GM21717 (cell line): ENCODE results near the gene PUSL1.
"Not testable (repeated sequence)": the region's sequence is repeated elsewhere in the genome, so short reads cannot be mapped to it uniquely, and the experiment has no call there.

ENCODE experiments used
- ATAC-seq: cut with Tn5 transposase; IDR thresholded peaks from one replicate; pipeline ENCODE4 v1.9.1; 2021; ENCODE audit warnings: mild to moderate bottlenecking, moderate library complexity; ENCODE audit not compliant: unreplicated experiment

Gene PUSL1

GRCh38 chr1:1307261-1307922, 1.0 kb upstream of the PUSL1 start:
- ATAC-seq = peak; percentile 3

GRCh38 chr1:1308756-1309250, 406 bp downstream of the PUSL1 start:
- ATAC-seq = peak; percentile 4

GRCh38 chr1:1309251-1310108, 1.1 kb downstream of the PUSL1 start:
- ATAC-seq = no peak

DNA sequence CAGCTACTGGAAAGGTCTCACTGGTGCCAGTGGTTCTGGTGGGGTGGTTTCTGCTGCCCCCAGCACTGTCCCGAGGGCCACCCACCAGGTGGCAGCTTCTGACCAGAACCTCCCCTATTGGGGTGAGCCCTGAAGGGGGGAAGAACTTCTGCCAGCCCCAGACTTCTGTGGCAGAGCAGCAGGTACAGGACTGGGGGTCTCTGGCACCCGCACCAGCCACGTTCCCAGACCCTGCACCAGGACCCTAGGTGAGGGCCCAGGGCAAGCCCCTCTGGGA, 1.6 kb downstream of the PUSL1 start:
- no peak for ATAC-seq

- no peak for ATAC-seq
Observed at GRCh38 chr1:1310476-1311053, 2.2 kb downstream of the PUSL1 start.

DNA sequence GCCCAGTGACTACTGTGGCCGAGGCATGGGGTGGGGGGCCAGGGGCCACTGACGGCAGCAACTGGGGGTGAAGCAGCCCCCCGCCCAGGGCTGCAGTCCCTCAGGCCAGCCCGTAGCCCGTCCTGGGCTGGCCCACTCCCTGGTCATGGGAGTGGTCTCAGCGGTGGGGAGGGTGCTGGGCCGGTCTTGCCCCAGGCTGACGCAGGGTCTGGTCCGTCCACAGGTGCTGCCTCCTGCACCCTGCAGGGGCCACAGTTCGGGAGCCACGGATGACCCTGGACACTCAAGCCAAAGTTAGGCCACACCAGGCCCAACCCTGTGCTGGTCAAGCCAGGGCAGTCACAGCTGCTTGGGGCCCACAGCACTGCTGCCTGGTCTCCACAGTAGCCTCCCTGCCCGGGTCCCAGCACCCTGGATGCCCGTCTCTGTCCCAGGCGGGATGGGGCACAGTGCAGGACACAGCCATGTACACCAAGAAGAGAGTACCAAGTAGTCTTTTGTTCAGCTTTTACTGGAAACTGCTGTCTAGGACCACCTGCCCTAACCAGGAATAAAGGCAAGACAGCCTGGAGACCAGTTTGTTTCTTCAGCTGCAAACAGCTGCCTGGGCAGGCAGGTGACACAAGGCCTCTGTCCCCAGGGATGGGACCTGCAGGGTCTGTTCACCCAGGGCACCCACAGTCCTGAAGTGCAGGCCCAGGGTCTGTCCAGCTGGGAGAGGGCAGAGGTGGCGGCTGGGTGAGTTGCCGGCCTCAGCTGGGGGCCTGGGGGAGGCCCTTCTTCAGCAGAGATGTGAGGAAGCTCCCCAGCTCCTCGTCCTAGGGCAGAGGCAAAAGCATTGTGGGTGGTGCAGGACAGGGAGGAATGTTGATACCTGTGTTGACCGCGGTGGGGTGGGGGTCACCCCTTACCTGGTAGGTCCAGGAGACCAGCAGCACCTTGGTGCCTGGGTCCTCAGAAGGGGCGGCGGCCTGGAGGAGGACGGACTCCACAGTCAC, 3.0 kb downstream of the PUSL1 start:
- no peak for ATAC-seq

GRCh38 chr1:1312450-1313314, 4.3 kb downstream of the PUSL1 start:
- no peak for ATAC-seq

GRCh38 chr1:1313500-1314236, 5.3 kb downstream of the PUSL1 start:
- no peak for ATAC-seq

DNA sequence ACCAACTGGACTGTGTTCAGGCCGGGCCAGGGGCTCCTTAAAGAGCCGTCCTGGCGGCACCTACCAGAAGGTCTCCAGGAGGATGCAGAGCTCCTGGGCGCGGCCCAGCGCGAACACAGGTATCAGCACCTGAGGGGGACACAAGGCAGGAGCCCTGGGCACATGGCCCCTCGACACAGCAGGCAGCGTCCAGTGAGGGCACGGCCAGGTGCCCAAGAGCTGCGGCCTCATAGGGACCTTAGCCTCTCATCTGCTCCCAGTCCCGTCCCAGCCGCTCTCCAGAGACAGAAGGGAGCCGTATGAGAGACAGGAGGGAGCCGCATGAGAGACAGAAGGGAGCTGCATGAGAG, 5.8 kb downstream of the PUSL1 start:
- ATAC-seq = no peak

- no peak for ATAC-seq
Observed at GRCh38 chr1:1314678-1315335, 6.4 kb downstream of the PUSL1 start.

- ATAC-seq = no peak
Observed at GRCh38 chr1:1315435-1315954, 7.1 kb downstream of the PUSL1 start.

- not testable (repeated sequence) for ATAC-seq
Observed at GRCh38 chr1:1316199-1316598, 7.8 kb downstream of the PUSL1 start.

GRCh38 chr1:1317420-1317819, 9.0 kb downstream of the PUSL1 start:
- ATAC-seq = no peak

GRCh38 chr1:1318131-1318652, 9.8 kb downstream of the PUSL1 start:
- ATAC-seq = no peak

- no peak for ATAC-seq
Observed at GRCh38 chr1:1318777-1319645, 10.6 kb downstream of the PUSL1 start.

- no peak for ATAC-seq
Observed at GRCh38 chr1:1319646-1319941, 11.2 kb downstream of the PUSL1 start.

DNA sequence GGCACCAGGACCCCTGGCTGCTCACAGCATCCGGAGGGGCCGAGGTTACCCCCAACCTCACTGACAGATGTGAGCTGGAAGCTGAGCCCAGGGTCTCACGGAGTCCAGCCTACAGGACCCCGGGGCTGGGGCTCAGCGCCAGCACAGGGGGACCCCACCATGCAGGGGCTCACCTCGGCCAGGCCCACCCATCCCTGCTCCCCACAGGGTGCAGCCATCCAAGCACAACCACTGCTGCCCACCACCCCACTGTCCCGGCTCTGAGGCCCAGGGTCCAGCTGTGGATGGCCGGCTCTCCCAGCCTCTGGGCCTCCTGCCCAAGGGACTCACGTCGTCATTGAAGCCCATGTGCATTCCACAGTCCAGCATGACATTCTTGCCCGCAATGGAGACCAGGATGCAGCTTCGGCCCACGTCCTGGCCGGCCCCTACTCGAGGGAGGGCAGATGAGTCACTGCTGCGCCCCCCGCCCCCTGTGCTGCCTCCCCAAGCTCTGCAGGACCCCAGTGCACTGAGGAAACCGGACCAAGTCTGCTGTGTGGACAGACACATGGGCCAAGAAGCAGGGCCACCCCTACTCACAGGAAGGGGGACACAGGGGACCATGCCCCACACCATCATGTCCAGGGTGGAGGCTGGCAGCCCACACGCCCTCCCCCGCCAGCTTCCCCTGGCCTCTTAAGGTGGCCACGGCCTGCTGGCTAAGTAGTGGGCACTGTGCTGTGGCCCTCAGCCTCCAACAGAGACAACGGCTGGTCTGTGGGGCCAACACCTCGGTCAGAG, 12.5 kb downstream of the PUSL1 start:
- ATAC-seq = no peak
